Endometrium (tissue), 2 donors: ENCODE measurements around the gene FBLN2.

ENCODE experiments used
- FAIRE-seq: peaks from 2 replicates; lab custom pipeline; 2012; peaks lifted over from hg19 to GRCh38; lab: Jason Lieb, UNC
- donor health status: control.
- donor health status: control.

Gene FBLN2

DNA sequence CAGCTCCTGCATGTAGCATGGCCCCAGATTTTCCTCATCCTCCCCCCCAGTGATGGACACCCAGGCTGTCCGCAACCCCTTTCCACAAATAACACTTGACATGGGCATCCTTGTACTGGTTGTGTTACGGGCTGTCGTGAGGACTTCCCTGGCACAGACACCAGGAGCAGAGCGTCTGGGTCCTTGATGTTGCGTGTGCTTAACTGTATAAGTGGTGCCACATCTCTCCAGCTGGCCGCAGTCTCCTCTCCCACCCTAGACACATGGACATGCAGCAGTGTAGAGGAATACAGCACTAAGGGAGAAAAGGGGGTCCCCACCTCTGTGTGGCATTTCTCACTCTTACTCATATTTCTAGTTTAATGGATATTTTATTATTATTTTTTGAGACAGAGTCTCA, 56.6 kb downstream of the FBLN2 start:
- no peak for FAIRE-seq

DNA sequence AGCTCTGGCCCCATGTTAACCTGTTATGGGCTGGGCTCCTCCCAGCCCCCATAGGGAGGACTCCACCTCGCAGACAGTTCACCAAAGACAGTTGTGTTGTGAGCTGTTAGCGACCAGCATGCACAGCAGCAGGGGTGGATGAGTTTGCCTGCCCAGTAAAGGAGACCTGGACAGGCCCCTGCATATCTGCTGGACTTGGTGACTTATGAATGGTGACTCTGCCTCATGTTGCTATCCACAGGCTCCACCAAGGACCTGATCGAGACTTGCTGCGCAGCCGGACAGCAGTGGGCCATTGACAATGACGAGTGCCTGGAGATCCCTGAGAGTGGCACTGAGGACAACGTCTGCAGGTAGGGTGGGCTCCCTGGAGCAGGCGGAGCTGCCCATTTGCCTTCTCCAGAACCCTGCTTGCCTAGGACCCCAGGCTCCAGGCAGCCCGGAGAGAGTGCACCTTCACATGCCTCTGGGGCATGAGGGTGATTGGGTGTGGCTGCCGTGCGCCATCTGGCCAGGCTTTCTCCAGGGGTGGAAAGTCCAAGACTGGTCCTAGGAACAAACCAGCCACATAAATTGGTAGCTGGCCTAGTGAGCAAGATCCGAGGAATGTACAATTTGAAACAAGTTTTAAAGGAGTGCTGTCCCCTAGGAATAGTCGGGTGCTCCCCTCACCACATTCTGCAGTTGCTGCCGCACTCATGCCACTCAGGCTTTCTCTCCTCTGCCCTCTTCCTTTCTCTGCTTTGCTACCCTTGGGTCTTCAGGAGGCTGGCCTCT, 59.1 kb downstream of the FBLN2 start:
- FAIRE-seq: no peak

DNA sequence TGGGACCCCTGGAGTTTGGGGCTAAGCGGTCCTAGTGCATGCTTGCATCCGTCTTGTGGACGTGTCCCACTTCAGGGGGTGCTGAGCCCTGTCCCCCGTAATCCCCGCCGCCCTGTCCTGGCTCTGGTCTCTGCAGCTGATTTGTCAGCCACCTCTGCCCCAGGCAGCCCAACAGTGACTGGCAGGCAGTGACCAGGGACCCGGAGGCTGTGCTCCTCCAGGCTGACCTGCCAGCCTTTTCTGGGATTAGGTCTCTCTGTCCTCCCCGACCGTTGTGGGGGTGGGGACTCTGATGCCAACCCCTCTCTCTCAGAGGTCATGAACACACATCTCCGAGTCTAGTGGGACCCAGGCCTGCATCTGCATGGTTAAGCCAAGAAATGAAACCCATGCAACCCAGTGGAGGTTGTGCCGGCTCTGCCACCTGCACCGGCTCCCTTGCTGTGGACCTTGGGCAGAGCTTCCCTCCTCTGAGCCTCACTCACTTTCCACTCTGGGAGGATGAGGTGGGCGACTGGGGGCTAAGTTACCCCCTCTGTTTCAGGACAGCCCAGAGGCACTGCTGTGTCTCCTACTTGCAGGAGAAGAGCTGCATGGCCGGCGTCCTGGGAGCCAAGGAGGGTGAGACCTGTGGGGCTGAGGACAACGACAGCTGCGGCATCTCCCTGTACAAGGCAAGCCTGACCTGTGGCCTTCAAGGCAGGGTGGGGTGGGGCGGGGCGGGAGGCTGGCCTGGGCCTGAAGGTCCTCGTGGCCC, 60.2 kb downstream of the FBLN2 start:
- FAIRE-seq: no peak

DNA sequence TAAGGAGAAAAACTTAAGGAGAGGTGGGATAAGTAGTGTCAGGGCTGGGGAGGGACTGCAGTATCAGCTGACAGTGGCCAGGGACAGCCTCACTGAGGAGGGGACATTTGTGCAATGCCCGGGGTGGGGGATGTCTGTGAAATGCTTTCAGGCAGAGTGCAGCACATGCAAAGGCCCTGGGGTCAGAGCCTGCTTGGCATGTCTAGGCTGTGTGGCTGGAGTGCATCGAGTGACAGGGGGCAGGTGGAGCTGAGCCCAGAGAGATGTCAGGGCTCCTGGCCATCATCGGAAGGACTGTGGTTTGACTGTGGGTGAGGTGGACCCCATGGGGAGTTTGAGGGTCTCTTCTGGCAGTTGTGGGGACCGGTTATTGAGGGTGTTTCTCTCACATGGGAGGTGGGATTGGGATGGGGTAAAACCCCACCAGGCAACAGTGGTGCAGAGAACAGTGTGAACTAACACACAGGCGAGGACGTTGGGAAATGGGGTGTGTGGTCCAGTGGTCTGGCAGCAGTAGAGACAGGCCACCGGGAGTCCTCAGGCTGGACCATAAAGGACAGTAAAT, 61.2 kb downstream of the FBLN2 start:
- no peak for FAIRE-seq

DNA sequence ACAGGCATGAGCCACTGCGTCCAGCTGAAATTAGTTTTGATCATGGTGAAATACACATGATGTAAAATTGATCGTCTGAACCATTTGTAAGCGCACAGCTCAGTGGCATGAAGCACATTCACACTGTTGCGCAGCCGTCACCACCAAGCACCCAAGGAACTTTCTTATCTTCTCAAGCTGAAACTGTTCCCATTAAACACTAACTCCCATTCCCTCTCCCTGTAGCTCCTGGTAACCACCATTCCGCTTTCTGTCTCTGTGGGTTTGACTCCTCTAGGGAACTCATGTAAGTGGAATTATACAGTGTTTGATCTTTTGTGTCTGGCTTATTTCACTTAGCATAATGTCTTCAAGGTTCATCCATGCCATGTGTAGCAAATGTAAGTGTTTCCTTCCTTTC, 62.3 kb downstream of the FBLN2 start:
- no peak for FAIRE-seq

DNA sequence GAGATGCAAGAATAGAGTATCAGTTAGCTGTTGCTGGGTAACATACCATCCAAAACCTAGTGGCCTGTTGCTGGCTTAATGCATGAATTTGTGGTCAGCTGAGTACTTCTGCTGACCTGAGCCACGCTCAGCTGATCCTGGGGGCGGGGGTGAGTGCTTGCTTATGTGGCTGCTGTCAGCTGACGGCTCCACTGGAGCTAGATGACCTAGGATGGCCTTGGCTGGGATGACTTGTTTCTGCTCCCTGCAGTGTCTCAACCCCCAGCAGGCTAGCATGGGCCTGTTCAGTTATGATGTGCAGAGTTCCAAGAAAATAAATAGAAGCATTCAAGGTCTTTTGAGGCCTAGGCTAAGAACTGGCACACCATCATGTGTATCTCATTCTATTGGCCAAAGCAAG, 63.9 kb downstream of the FBLN2 start:
- no peak for FAIRE-seq

DNA sequence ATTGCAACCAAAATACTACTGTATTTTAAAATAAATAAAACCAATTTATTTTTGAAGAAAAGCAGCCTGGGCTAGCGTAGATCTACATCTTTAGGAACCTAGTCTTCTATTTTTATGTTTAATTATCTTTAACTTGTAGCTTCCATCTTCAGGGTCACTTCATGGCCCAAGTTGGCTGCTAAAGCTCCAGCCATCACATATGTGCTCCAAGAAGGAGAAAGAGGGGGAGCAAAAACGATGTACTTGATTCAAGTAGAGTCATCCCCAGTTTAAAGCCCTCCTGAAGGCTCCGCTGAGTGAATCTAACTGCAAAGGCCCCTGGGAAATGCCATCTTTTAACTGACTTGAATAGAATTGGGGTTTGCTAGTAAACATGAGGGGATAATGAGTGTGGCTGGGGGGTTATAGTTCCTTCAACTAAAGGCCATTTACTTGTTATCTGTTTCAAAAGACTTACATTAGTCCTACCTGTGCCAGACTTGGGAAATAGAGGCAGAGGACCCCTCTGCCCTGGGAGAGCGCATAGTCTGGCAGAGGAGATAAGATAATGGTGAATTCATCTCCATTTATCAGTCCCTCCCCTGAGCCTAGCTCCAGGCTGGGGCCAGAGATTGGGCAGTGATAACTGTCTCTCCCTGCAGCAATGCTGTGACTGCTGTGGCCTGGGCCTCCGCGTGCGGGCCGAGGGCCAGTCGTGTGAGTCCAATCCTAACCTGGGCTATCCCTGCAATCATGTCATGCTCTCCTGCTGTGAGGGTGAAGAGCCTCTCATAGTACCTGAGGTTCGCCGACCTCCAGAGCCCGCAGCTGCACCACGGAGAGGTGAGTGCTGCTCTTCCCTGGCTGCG, 64.6 kb downstream of the FBLN2 start:
- FAIRE-seq: no peak

DNA sequence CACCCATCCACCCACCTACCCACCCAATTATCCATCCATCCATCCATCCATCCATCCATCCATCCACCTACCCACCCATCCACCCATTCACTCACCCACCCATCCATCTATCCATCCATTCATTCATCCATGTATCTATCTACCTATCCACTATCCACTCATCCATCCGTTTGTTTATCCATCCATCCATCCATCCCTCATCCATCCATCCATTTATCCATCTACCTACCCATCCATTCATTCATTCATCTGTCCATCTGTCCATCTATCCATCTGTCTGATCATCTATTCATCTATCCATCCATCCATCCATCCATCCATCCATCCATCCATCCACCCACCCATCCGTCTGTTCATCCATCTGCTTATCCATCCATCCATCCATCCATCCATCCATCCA, 65.7 kb downstream of the FBLN2 start:
- no peak for FAIRE-seq

DNA sequence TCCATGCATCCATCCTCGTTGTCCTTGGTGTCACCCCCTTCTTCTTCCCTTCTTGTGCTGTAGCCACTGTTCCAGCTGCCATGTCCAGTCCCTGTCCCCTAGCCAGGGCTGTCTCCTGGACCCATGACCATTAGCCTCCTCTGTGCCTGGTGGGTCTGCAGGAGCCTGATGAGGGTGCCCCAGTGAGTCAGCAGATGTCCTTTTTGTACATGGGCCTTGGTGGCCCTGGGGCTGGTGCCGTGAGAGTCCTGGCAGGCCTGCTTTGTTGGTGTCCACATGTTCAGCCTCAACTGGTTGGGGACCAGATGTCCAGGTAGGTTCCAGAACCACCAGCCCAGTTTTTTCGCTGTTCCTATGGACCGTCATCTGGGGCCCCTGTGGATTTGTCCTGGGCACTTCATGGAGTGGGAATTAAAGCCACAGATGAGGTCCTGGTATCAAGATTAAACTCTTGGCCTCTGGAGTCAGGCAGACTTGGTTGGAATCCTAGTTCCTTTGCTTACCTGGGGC, 66.1 kb downstream of the FBLN2 start:
- no peak for FAIRE-seq

DNA sequence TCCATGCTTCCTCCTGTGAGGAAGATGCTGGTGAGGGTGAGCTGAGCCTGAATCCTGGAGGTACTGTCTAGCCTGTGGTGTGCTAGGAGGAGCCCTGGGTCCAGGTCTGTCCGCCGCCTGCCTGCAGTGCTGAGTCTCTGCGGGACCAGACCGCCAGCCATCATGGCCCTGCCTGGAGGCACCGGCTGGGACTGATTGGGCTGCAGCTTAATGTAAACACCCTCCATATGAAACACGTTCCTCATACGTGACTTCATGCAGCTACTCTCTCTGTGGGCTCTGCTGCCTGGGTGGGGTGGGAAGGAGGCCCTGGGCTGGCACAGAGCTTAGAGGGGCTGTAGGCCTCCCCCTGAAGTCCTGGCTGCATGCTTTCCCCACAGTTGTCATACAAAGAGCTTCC, 67.4 kb downstream of the FBLN2 start:
- FAIRE-seq: no peak

DNA sequence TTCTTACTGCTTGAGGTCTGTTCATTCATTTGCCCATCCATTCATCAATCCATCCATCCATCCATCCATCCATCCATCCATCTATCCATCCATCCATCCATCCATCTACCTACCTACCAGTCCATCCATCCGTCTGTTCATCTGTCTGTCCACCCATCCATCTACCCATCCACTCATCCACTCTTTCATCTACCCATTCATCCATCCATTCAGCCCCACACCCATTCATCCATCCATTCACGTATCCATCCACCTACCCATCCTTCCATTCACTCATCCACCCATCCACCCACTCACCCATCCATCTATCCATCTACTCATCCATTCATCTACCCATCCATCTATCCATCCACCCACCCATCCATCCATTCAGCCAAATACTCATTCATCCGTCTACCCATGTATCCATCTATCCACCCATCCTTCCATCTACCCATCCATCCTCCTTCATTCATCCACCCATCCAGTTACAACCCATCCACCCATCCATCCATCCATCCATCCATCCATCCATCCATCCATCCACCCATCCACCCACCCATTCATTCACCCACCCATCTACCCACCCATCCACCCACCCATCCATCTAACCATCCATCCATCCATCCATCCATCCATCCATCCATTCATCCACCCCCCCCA, 68.3 kb downstream of the FBLN2 start:
- FAIRE-seq: no peak

DNA sequence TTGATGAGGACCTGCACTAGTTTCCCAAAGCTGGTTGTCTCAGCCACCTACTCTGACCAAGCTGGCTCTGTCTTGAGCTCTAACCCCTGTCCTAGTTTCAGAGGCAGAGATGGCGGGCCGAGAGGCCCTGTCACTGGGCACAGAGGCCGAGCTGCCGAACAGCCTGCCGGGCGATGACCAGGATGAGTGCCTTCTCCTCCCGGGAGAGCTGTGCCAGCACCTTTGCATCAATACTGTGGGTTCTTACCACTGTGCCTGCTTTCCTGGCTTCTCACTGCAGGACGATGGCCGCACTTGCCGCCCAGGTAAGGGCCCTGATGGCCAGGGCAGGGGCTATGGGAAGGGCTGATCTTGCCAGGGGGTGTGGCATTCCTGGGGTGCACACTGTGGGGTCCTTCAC, 69.1 kb downstream of the FBLN2 start:
- FAIRE-seq: no peak

DNA sequence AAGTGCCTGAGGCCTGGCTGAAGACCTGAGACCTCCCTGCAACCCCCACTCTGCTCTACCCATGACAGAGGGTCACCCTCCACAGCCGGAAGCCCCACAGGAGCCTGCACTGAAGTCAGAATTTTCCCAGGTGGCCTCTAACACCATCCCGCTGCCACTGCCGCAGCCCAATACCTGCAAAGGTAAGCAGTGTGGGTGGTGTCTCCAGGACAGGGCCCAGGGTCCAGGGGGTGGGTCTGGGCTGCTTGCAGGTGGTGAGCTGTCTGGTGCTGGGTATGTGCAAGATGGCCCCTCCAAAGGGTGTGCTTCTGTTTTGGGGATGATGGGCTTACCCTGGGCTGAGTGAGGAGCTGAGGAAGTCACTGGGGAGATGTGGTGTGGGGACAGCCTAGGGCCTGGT, 69.9 kb downstream of the FBLN2 start:
- FAIRE-seq: no peak

DNA sequence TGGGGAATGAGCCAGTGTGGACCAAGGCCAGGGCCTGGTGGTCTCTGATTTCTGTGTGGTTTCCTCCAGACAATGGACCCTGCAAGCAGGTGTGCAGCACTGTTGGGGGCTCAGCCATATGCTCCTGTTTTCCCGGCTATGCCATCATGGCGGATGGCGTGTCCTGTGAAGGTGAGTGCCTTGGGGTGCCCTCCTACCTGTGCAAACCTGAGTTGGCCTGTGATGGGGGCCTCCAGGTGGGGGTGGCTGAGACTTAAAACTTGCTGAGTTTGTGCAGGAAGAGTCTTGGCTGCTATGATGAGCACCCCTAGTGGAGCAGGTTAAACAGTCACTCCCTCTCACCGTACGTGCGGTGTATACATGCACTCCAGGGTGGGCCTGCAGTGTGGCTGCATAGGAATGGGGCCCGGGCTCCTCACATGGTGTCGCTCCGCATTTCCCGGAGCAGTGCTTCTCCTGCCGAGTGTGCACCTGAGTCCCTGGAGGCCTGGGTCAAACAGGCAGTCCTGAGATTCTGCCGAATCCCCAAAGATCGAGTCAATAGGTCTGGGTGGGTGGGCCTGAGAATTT, 70.8 kb downstream of the FBLN2 start:
- no peak for FAIRE-seq

DNA sequence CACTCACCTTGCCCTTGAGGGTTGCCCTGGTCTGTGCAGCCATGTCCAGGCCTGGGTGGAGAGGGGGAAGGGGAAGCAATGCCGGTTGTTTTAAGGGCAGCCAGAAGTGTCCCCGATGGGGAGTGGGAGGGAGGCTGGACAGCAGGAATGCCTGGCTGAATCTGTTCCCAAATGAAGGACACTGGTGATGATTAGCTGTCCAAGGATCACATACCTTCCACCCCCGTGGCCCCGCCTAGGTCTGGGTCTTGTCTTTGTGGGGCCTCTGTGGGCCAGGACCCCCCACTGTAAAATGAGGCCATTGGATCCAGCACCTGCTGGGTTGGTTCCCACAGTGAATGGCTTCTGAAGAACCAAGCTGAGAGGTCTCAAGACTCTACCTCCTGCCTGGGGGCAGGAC, 71.4 kb downstream of the FBLN2 start:
- no peak for FAIRE-seq

DNA sequence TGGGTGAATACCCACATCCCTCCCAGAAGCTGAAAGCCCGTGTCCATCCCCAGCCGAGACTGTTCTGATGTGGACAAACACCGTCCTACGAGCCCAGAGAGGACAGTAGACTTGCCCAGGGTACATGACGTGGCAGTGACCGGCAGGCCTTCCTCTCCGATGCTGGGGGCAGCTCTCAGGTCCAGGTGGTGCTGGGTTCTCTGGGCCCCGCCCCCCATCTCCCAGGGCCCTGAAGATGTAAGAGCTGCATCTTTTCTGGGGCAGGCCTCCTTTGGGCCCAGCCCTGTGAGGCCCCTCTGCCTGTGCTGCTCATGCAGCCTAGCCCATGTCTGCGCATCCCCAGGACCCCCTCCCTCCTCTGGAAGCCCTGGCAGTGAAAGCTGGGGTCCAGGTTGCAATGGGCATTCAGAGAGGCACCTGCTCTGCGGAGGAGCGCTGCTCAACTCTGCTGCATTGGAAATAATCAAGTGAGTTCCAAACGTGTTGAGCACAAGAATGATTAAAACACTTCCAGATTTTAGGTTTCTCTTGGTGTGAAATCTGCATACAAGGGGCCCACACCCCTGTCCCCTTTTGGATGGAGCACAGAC, 71.9 kb downstream of the FBLN2 start:
- no peak for FAIRE-seq

DNA sequence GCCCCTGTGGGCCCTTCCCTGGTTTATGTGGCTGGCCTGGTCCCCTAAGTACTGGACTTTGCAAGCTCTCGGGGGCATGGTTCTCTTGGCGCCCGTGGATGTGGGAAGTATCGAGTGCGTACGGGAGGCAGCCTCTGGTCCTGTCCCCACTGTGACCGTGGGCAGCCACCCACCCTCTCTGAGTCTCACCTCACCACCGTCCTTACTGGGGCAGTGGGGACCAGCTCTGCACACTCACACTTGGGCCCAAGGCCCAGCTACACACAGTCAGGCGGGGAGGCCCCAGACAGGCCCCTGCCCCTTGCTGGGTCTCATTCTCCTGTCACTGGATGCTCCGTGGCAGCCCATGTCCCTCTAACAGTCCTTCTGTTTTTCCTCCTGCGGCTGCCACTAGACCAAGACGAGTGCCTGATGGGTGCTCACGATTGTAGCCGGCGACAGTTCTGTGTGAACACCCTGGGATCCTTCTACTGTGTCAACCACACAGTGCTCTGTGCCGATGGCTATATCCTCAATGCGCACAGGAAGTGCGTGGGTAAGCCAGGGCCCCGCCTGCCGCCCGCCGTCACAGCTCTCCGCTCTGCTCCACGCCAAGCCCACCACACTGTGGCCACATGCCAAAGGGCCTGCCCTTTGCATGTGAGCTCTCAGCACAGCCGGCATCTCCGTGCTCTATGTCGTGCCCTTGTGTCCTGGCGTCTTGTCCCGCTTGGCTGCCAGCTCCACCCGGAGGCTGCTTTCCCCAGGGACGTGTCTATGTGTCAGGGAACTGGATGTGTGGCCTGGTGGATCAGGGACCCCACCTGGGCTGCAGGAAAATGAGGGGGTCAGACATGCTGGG, 72.7 kb downstream of the FBLN2 start:
- no peak for FAIRE-seq

DNA sequence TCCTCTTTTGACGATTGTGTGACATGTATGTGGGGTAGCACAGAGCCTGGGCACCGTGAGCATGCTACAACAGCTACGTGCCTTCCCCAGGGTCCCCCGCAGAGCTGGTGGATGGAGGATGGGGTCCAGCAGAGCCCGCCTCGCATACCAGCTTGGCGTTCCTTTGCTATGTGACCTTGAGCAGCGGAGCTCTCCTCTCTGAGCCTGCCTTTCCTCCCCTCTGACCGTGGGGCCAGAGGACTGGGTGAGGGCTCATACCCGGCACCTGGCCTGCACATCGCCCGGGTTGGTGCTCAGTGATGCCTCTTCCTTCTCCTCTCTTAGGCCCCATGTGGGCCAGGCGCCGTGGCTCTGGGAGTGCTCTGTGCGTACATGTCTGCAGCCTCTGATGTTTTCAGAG, 73.4 kb downstream of the FBLN2 start:
- FAIRE-seq: no peak

DNA sequence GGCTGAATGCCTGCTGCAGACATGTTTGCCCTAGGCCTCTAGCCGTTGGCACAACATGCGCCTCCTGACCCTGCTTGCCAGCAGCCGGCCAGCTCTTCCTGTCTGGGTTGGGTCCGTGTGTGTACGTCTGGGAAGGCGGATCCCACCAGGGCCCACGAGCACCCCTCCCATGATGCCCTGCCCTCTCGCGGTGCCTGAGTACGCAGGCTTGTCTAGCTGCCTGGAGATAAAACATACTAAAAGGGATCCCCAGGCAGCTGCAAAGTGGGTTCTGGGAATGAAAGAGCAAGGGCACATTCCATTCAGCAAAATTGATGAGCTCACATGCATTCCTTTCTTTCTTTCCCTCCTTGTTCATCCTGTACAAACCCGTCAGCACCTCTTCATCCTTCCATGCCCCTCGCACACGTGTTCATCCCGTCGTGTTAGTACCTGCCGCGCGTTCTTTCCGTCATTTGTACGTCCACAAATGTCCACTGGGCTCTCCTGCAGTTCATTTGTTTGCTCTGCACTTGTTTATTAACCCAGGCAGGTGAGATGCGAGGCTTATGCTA, 74.3 kb downstream of the FBLN2 start:
- no peak for FAIRE-seq

DNA sequence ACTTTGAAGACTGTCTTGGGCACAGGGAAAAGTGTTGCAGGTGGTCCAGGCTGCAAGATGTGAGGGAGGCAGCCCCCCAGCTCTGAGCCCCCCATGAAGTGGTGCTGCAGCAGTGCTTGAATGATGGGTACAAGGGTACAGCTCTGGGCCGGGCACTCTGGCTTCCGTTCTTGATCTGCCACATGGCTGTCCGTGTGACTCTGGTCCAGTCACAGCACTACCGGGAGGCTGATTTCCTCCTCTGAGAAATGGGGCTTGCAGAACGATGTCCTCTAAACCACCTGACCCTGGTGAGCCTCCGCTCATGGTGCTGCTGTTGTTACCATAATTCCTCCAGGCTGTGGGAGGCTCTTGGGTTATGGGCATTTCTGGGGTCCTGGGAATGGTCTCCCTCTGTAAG, 75.1 kb downstream of the FBLN2 start:
- FAIRE-seq: no peak
